Keratinocyte (primary cell): Measurements from ENCODE around the gene OR2T34. TPM values are rescaled to one million over a fixed set of nuclear protein-coding genes. Genes with fewer than 3 reads are reported as not detected.
"Not testable (repeated sequence)": the region's sequence is repeated elsewhere in the genome, so short reads cannot be mapped to it uniquely, and the experiment has no call there.

Experiments used
- DNase-seq: peaks from one replicate; pipeline ENCODE4 v3.0.0-alpha.2; 2011; ENCODE audit warnings: low read depth, missing footprints, low spot score
- FAIRE-seq: peaks from 2 replicates; lab custom pipeline; 2011; peaks lifted over from hg19 to GRCh38; lab: Jason Lieb, UNC
- H2AFZ ChIP-seq: 2 replicates; pipeline ENCODE4 v1.6.0; 2012; ENCODE audit warnings: low read length, control low read depth, inconsistent platforms; ENCODE audit not compliant: control insufficient read depth
- H3K27ac ChIP-seq: 2 replicates; pipeline ENCODE4 v1.5.1; 2011; ENCODE audit warnings: low read length; ENCODE audit not compliant: control insufficient read depth, insufficient read depth
- H3K27me3 ChIP-seq: 3 replicates; pipeline ENCODE4 v1.6.0; 2011; ENCODE audit warnings: low read length; ENCODE audit not compliant: control insufficient read depth, insufficient read depth; ENCODE audit errors: extremely low read depth
- H3K36me3 ChIP-seq, 2 experiments: 2 replicates in 1 of 2; 3 replicates in 1 of 2; pipeline ENCODE4 v1.5.1; 2011; ENCODE audit warnings: low read length in 2 of 2, mild to moderate bottlenecking in 1 of 2; ENCODE audit not compliant: control insufficient read depth in 2 of 2, insufficient read depth in 2 of 2; ENCODE audit errors: extremely low read depth in 1 of 2
- H3K4me1 ChIP-seq: 3 replicates; pipeline ENCODE4 v1.5.1; 2011; ENCODE audit warnings: low read length; ENCODE audit not compliant: control insufficient read depth, insufficient read depth; ENCODE audit errors: extremely low read depth
- H3K4me2 ChIP-seq: 3 replicates; pipeline ENCODE4 v1.6.0; 2011; ENCODE audit warnings: low read depth, low read length; ENCODE audit not compliant: control insufficient read depth, insufficient read depth; ENCODE audit errors: extremely low read depth
- H3K4me3 ChIP-seq, 3 experiments: fragments of 200-600 bp in 1 of 3; sonication (generic) in 1 of 3; 2 replicates in 2 of 3; 3 replicates in 1 of 3; pipeline ENCODE4 v1.5.1; 2011 to 2016; ENCODE audit warnings: low read length in 3 of 3, mild to moderate bottlenecking in 3 of 3, control low read depth in 2 of 3, inconsistent platforms in 1 of 3, low read depth in 1 of 3, mixed read lengths in 1 of 3, mixed run types in 1 of 3, moderate library complexity in 1 of 3; ENCODE audit not compliant: control insufficient read depth in 2 of 3, insufficient read depth in 2 of 3; ENCODE audit errors: extremely low read depth in 1 of 3
- H3K79me2 ChIP-seq: 2 replicates; pipeline ENCODE4 v1.6.0; 2012; ENCODE audit warnings: low read length; ENCODE audit not compliant: control insufficient read depth, insufficient read depth
- H3K9ac ChIP-seq: 3 replicates; pipeline ENCODE4 v1.6.0; 2011; ENCODE audit warnings: low read length; ENCODE audit not compliant: control insufficient read depth, insufficient read depth; ENCODE audit errors: extremely low read depth
- H3K9me1 ChIP-seq: 3 replicates; pipeline ENCODE4 v1.6.0; 2011; ENCODE audit warnings: low read length; ENCODE audit not compliant: control insufficient read depth, insufficient read depth; ENCODE audit errors: extremely low read depth
- H3K9me3 ChIP-seq: 2 replicates; pipeline ENCODE4 v1.5.1; 2012; ENCODE audit warnings: low read depth, low read length; ENCODE audit not compliant: control insufficient read depth
- H4K20me1 ChIP-seq: 3 replicates; pipeline ENCODE4 v1.6.0; 2011; ENCODE audit warnings: low read length; ENCODE audit not compliant: control insufficient read depth, insufficient read depth; ENCODE audit errors: extremely low read depth
- CTCF ChIP-seq, 3 experiments: IDR thresholded peaks in 1 of 3; conservative IDR thresholded peaks in 1 of 3; optimal IDR thresholded peaks in 1 of 3; 2 replicates in 2 of 3; 3 replicates in 1 of 3; pipeline versions ENCODE3 to v1.5.1; 2011; ENCODE audit warnings: low read length in 3 of 3, mild to moderate bottlenecking in 3 of 3, moderate library complexity in 2 of 3, control low read depth in 1 of 3, inconsistent platforms in 1 of 3; ENCODE audit not compliant: insufficient read depth in 2 of 3; ENCODE audit errors: extremely low read depth in 1 of 3
- EZH2 ChIP-seq: IDR thresholded peaks from one replicate; pipeline ENCODE4 v1.6.1; 2012; ENCODE audit warnings: inconsistent platforms, mild to moderate bottlenecking, low read length, moderate library complexity
- dilution Hi-C: fragments of 300-500 bp; cut with MboI; formaldehyde crosslinking; loops from one replicate; pipeline ENCODE4 v1.7.0; 2020; ENCODE audit warnings: low sequenced_read_pairs; ENCODE audit not compliant: extremely low pct_ligation_motif_present
- polyA plus RNA-seq, 5 experiments: library from polyadenylated mRNA; depleted of rRNA in 3 of 5; stranded (reverse) in 3 of 5; stranded (forward) in 1 of 5; unstranded in 1 of 5; fragments of >200 nt; gene quantifications; 1 replicate in 1 of 5; 2 replicates in 3 of 5; 3 replicates in 1 of 5; pipeline versions ENCODE4 v1.2.1 to v1.2.3, GENCODE V29; 2011 to 2012; ENCODE audit warnings: missing spikeins in 2 of 5, low read depth in 1 of 5, low replicate concordance in 1 of 5

OR2T34 gene
- polyA plus RNA-seq, 1 donor (not counting 4 experiments of a cell fraction or from before 2014, with no cell fraction given), result not detected

- DNase-seq (no peak), FAIRE-seq (no peak)
- H3K4me3 ChIP-seq, result no peak overlapping the region
- no peaks in the 10 kb centered on the region for H3K79me2 ChIP-seq
- no peaks in the 10 kb centered on the region for H3K4me1 ChIP-seq
- no peak overlapping the region for H2AFZ ChIP-seq
- H4K20me1 ChIP-seq, result no peaks in the 10 kb centered on the region
- no peak overlapping the region for H3K4me2 ChIP-seq
- H3K27me3 ChIP-seq, result no peaks in the 10 kb centered on the region
- no peaks in the 10 kb centered on the region for H3K9me1 ChIP-seq
- H3K27ac ChIP-seq, result no peak overlapping the region
- H3K9ac ChIP-seq, result no peak overlapping the region
- H3K36me3 ChIP-seq, result no peaks in the 10 kb centered on the region
- no peak for TF ChIP-seq EZH2
- TF ChIP-seq CTCF (optimal IDR thresholded peaks at IDR 0.05 in 1 of 3, IDR thresholded peaks at IDR 0.05 in 1 of 3, conservative IDR thresholded peaks at IDR 0.05 in 1 of 3; ENCODE audit: extremely low read depth in 1 of 3, insufficient read depth in 2 of 3, low read length in 3 of 3), result no peak
- dilution Hi-C loops, result no loop called here
- no peaks in the 10 kb centered on the region for H3K9me3 ChIP-seq
These were observed 1.9 kb upstream of the OR2T34 start for GRCh38 chr1:248576260-248576980.

- H3K4me1 ChIP-seq, H3K79me2 ChIP-seq, H4K20me1 ChIP-seq, dilution Hi-C loops, H3K9me1 ChIP-seq, H3K27me3 ChIP-seq, DNase-seq, H3K4me3 ChIP-seq, H2AFZ ChIP-seq, H3K9ac ChIP-seq, H3K27ac ChIP-seq, H3K36me3 ChIP-seq, H3K4me2 ChIP-seq, H3K9me3 ChIP-seq, FAIRE-seq: not testable (repeated sequence)
These were observed 701 bp downstream of the OR2T34 start for GRCh38 chr1:248573856-248574255.

GRCh38 chr1:248572049-248572448, 2.5 kb downstream of the OR2T34 start:
- H3K27ac ChIP-seq, H3K9me1 ChIP-seq, H3K4me2 ChIP-seq, H3K4me1 ChIP-seq, H3K79me2 ChIP-seq, H2AFZ ChIP-seq, H3K27me3 ChIP-seq, H4K20me1 ChIP-seq, H3K36me3 ChIP-seq, H3K4me3 ChIP-seq, FAIRE-seq, H3K9me3 ChIP-seq, DNase-seq, dilution Hi-C loops, H3K9ac ChIP-seq: not testable (repeated sequence)

- H3K27ac ChIP-seq, FAIRE-seq, H3K4me1 ChIP-seq, H4K20me1 ChIP-seq, H3K4me3 ChIP-seq, H3K27me3 ChIP-seq, DNase-seq, H3K79me2 ChIP-seq, H3K36me3 ChIP-seq, H3K9me1 ChIP-seq, H3K9me3 ChIP-seq, H2AFZ ChIP-seq, H3K9ac ChIP-seq, dilution Hi-C loops, H3K4me2 ChIP-seq: not testable (repeated sequence)
These were observed 3.7 kb downstream of the OR2T34 start for GRCh38 chr1:248570811-248571210.
